ENCODE measurements around the gene DNAAF1.

DNA sequence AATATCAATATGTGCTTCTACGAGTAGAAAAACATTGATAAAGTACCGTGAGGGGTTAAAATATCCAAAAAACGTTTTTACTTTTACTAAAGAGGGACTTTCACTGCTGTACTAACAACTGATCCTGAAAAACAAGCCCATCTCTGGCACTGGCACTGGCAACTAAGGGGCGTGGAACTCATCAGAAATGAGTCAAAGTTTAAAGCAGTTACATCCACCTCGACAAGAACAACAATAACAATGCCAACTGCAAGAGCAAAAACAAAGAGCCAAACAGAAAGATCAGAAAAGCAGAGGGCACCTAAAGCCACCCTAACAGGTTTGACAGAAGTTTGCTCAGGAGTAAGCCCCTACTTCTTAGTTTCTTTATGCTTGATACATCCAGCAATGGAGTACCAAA is 41.4 kb upstream of the DNAAF1 start:
- TF ChIP-seq TAF1 (IDR thresholded peaks at IDR 0.05; ENCODE audit: low read depth, low read length), result no peak
- TF ChIP-seq, protein P1, sequence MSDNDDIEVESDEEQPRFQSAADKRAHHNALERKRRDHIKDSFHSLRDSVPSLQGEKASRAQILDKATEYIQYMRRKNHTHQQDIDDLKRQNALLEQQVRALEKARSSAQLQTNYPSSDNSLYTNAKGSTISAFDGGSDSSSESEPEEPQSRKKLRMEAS (IDR thresholded peaks at IDR 0.05), result no peak
- no peak for TF ChIP-seq RNF2 (IDR thresholded peaks at IDR 0.05; ENCODE audit: borderline replicate concordance, low read depth, low read length, missing control alignments, poor library complexity, severe bottlenecking)
- TF ChIP-seq CBX8 (IDR thresholded peaks at IDR 0.05; ENCODE audit: borderline replicate concordance, low read depth, low read length), result no peak
- TF ChIP-seq CREB1 (IDR thresholded peaks at IDR 0.05), result no peak

Data from H1 (cell line).